HG03460 (cell line): ENCODE measurements around the gene RASGRP3.
"Not testable (repeated sequence)": the region's sequence is repeated elsewhere in the genome, so short reads cannot be mapped to it uniquely, and the experiment has no call there.

Experiments
- ATAC-seq: cut with Tn5 transposase; IDR thresholded peaks from one replicate; pipeline ENCODE4 v1.9.1; 2021; ENCODE audit not compliant: unreplicated experiment

Gene RASGRP3

GRCh38 chr2:33476131-33476792 is at the start of gene RASGRP3:
Gene RASGRP3 (plus strand): TSS chr2:33476649. CDS start chr2:33515137, 38,488 bp downstream.
- ATAC-seq, result peak; percentile 54

GRCh38 chr2:33426666-33427231 is 49.7 kb upstream of the RASGRP3 start:
- ATAC-seq, result no peak

- ATAC-seq, result no peak
Measured at GRCh38 chr2:33430077-33430476, 46.4 kb upstream of the RASGRP3 start.

GRCh38 chr2:33430856-33431255 is 45.6 kb upstream of the RASGRP3 start:
- no peak for ATAC-seq

- ATAC-seq, result no peak
Measured at GRCh38 chr2:33432871-33433270, 43.6 kb upstream of the RASGRP3 start.

GRCh38 chr2:33433279-33434235 is 42.9 kb upstream of the RASGRP3 start:
- ATAC-seq, result no peak

- no peak for ATAC-seq
Measured at GRCh38 chr2:33435518-33435917, 40.9 kb upstream of the RASGRP3 start.

- no peak for ATAC-seq
Measured at GRCh38 chr2:33436083-33436482, 40.4 kb upstream of the RASGRP3 start.

GRCh38 chr2:33437297-33437696 is 39.2 kb upstream of the RASGRP3 start:
- ATAC-seq, result no peak

- no peak for ATAC-seq
Measured at GRCh38 chr2:33437815-33438214, 38.6 kb upstream of the RASGRP3 start.

- ATAC-seq, result peak; percentile 86
Measured at GRCh38 chr2:33441235-33441810, 35.1 kb upstream of the RASGRP3 start.

- not testable (repeated sequence) for ATAC-seq
Measured at GRCh38 chr2:33442052-33442451, 34.4 kb upstream of the RASGRP3 start.

GRCh38 chr2:33442528-33443079 is 33.8 kb upstream of the RASGRP3 start:
- no peak for ATAC-seq

- no peak for ATAC-seq
Measured at GRCh38 chr2:33443274-33443829, 33.1 kb upstream of the RASGRP3 start.

GRCh38 chr2:33444967-33445366 is 31.5 kb upstream of the RASGRP3 start:
- no peak for ATAC-seq

GRCh38 chr2:33448220-33448899 is 28.1 kb upstream of the RASGRP3 start:
- ATAC-seq, result no peak

- ATAC-seq, result no peak
Measured at GRCh38 chr2:33451214-33451613, 25.2 kb upstream of the RASGRP3 start.

- ATAC-seq, result no peak
Measured at GRCh38 chr2:33451825-33452224, 24.6 kb upstream of the RASGRP3 start.

- no peak for ATAC-seq
Measured at GRCh38 chr2:33452545-33452944, 23.9 kb upstream of the RASGRP3 start.

GRCh38 chr2:33453905-33454479 is 22.5 kb upstream of the RASGRP3 start:
- no peak for ATAC-seq
